ENCODE results near the gene UMPS.
"Not testable (repeated sequence)": the region's sequence is repeated elsewhere in the genome, so short reads cannot be mapped to it uniquely, and the experiment has no call there.

UMPS gene

GRCh38 chr3:124780356-124780755 lies 50.1 kb downstream of the UMPS start:
- no peak for DNase-seq (ENCODE audit: low spot score)
- Histone ChIP-seq H3K27me3 (ENCODE audit: control insufficient read depth in 3 of 3, insufficient read depth in 3 of 3, low read depth in 1 of 3, low read length in 3 of 3) (no peaks in the 10 kb centered on the region), H2BK15ac (ENCODE audit: low read length) (no peak overlapping the region), H2BK12ac (ENCODE audit: low read length) (no peak overlapping the region), H3K27ac (replicated peaks; ENCODE audit: low read length) (no peak overlapping the region), H4K91ac (ENCODE audit: low read depth, low read length, poor library complexity) (no peak overlapping the region), H4K8ac (ENCODE audit: low read depth, low read length) (no peak overlapping the region), H3K14ac (ENCODE audit: low read length) (peak overlapping the region; percentile 38), H3K79me1 (ENCODE audit: low read depth, low read length) (peaks cover 2% of the 10 kb centered on the region), H2BK120ac (ENCODE audit: low read depth, low read length) (no peak overlapping the region), H3K4me1 (ENCODE audit: control insufficient read depth in 2 of 2, insufficient read depth in 1 of 2, low read depth in 1 of 2, low read length in 2 of 2) (peaks cover 16 to 17% of the 10 kb centered on the region in 2 donors), H3K4me3 (ENCODE audit: low read length in 2 of 2) (no peak overlapping the region), H2BK5ac (ENCODE audit: low read length) (no peak overlapping the region), H3K9me3 (replicated peaks in 1 of 2; ENCODE audit: control insufficient read depth in 2 of 2, insufficient read depth in 1 of 2, low read depth in 1 of 2, low read length in 2 of 2) (no peaks in the 10 kb centered on the region), H3K4me2 (ENCODE audit: insufficient read depth, low read length, poor library complexity, severe bottlenecking) (no peak overlapping the region), H2AK5ac (ENCODE audit: low read depth, low read length) (peak overlapping the region; percentile 8), H2AFZ (ENCODE audit: low read length) (peak overlapping the region; percentile 78), H3K18ac (ENCODE audit: low read length) (peak overlapping the region; percentile 36), H3K4ac (ENCODE audit: low read length) (no peak overlapping the region), H3K9ac (ENCODE audit: low read depth, low read length, poor library complexity) (peak overlapping the region; percentile 18), H3K23ac (ENCODE audit: low read depth, low read length, poor library complexity) (no peak overlapping the region), H3K36me3 (replicated peaks in 1 of 2; ENCODE audit: control insufficient read depth in 2 of 2, insufficient read depth in 2 of 2, low read length in 2 of 2) (peaks cover 0 to 3% of the 10 kb centered on the region in 2 donors)
- WGBS, 2 donors (ENCODE audit: extremely low coverage in 2 of 2, insufficient read length in 2 of 2, insufficient replicate concordance in 1 of 2) = no CpG with 5 or more reads among the region's 8 CpGs

GRCh38 chr3:124780761-124781475 lies 50.7 kb downstream of the UMPS start:
- H3K4me3 ChIP-seq (ENCODE audit: low read length in 2 of 2) = no peak overlapping the region
- H3K9ac ChIP-seq (ENCODE audit: low read depth, low read length, poor library complexity) = no peak overlapping the region

GRCh38 chr3:124781476-124782376 lies 51.5 kb downstream of the UMPS start:
- H3K23ac ChIP-seq (ENCODE audit: low read depth, low read length, poor library complexity) = no peak overlapping the region
- H4K8ac ChIP-seq (ENCODE audit: low read depth, low read length) = no peak overlapping the region
- no peak overlapping the region for H3K27ac ChIP-seq (replicated peaks; ENCODE audit: low read length)
- H2BK5ac ChIP-seq (ENCODE audit: low read length) = no peak overlapping the region
- H3K9me3 ChIP-seq (replicated peaks in 1 of 2; ENCODE audit: control insufficient read depth in 2 of 2, insufficient read depth in 1 of 2, low read depth in 1 of 2, low read length in 2 of 2) = no peaks in the 10 kb centered on the region
- H2AFZ ChIP-seq (ENCODE audit: low read length) = peak overlapping the region; percentile 78
- no peak overlapping the region for H3K4ac ChIP-seq (ENCODE audit: low read length)
- no peak overlapping the region for H3K14ac ChIP-seq (ENCODE audit: low read length)
- no CpG with 5 or more reads among the region's 8 CpGs for WGBS, 2 donors (ENCODE audit: extremely low coverage in 2 of 2, insufficient read length in 2 of 2, insufficient replicate concordance in 1 of 2)
- H2BK12ac ChIP-seq (ENCODE audit: low read length) = no peak overlapping the region
- H3K18ac ChIP-seq (ENCODE audit: low read length) = no peak overlapping the region
- H3K4me3 ChIP-seq (ENCODE audit: low read length in 2 of 2) = peak overlapping the region in 1 of 2 donors; percentile 33
- peaks cover 0 to 3% of the 10 kb centered on the region in 2 donors for H3K36me3 ChIP-seq (replicated peaks in 1 of 2; ENCODE audit: control insufficient read depth in 2 of 2, insufficient read depth in 2 of 2, low read length in 2 of 2)
- no peak overlapping the region for H3K9ac ChIP-seq (ENCODE audit: low read depth, low read length, poor library complexity)
- H2BK120ac ChIP-seq (ENCODE audit: low read depth, low read length) = no peak overlapping the region
- peaks cover 15 to 16% of the 10 kb centered on the region in 2 donors for H3K4me1 ChIP-seq (ENCODE audit: control insufficient read depth in 2 of 2, insufficient read depth in 1 of 2, low read depth in 1 of 2, low read length in 2 of 2)
- H3K27me3 ChIP-seq (ENCODE audit: control insufficient read depth in 3 of 3, insufficient read depth in 3 of 3, low read depth in 1 of 3, low read length in 3 of 3) = no peaks in the 10 kb centered on the region
- H3K4me2 ChIP-seq (ENCODE audit: insufficient read depth, low read length, poor library complexity, severe bottlenecking) = no peak overlapping the region
- H2BK15ac ChIP-seq (ENCODE audit: low read length) = no peak overlapping the region
- peaks cover 2% of the 10 kb centered on the region for H3K79me1 ChIP-seq (ENCODE audit: low read depth, low read length)
- no peak overlapping the region for H4K91ac ChIP-seq (ENCODE audit: low read depth, low read length, poor library complexity)
- no peak overlapping the region for H2AK5ac ChIP-seq (ENCODE audit: low read depth, low read length)
- DNase-seq (ENCODE audit: low spot score) = no peak

More at GRCh38 chr3:124780761-124781475, 50.7 kb downstream of the UMPS start:
- Histone ChIP-seq H3K27ac (replicated peaks; ENCODE audit: low read length) (no peak overlapping the region), H3K14ac (ENCODE audit: low read length) (no peak overlapping the region), H2BK12ac (ENCODE audit: low read length) (no peak overlapping the region), H2BK120ac (ENCODE audit: low read depth, low read length) (no peak overlapping the region), H3K36me3 (replicated peaks in 1 of 2; ENCODE audit: control insufficient read depth in 2 of 2, insufficient read depth in 2 of 2, low read length in 2 of 2) (peaks cover 0 to 3% of the 10 kb centered on the region in 2 donors), H3K4me2 (ENCODE audit: insufficient read depth, low read length, poor library complexity, severe bottlenecking) (no peak overlapping the region), H2AK5ac (ENCODE audit: low read depth, low read length) (no peak overlapping the region), H3K4ac (ENCODE audit: low read length) (no peak overlapping the region), H3K9me3 (replicated peaks in 1 of 2; ENCODE audit: control insufficient read depth in 2 of 2, insufficient read depth in 1 of 2, low read depth in 1 of 2, low read length in 2 of 2) (no peaks in the 10 kb centered on the region), H3K27me3 (ENCODE audit: control insufficient read depth in 3 of 3, insufficient read depth in 3 of 3, low read depth in 1 of 3, low read length in 3 of 3) (no peaks in the 10 kb centered on the region), H4K91ac (ENCODE audit: low read depth, low read length, poor library complexity) (no peak overlapping the region), H4K8ac (ENCODE audit: low read depth, low read length) (no peak overlapping the region), H3K79me1 (ENCODE audit: low read depth, low read length) (peaks cover 2% of the 10 kb centered on the region), H2BK5ac (ENCODE audit: low read length) (no peak overlapping the region), H3K23ac (ENCODE audit: low read depth, low read length, poor library complexity) (no peak overlapping the region), H3K18ac (ENCODE audit: low read length) (no peak overlapping the region), H2AFZ (ENCODE audit: low read length) (peak overlapping the region; percentile 78), H2BK15ac (ENCODE audit: low read length) (no peak overlapping the region), H3K4me1 (ENCODE audit: control insufficient read depth in 2 of 2, insufficient read depth in 1 of 2, low read depth in 1 of 2, low read length in 2 of 2) (peaks cover 16 to 17% of the 10 kb centered on the region in 2 donors)
- DNase-seq (ENCODE audit: low spot score) = no peak
- WGBS, 2 donors (ENCODE audit: extremely low coverage in 2 of 2, insufficient read length in 2 of 2, insufficient replicate concordance in 1 of 2) = no CpG with 5 or more reads among the region's 15 CpGs

- H3K36me3 ChIP-seq (replicated peaks in 1 of 2; ENCODE audit: control insufficient read depth in 2 of 2, insufficient read depth in 2 of 2, low read length in 2 of 2); H3K4me2 ChIP-seq (ENCODE audit: insufficient read depth, low read length, poor library complexity, severe bottlenecking); H2AFZ ChIP-seq (ENCODE audit: low read length); H3K9ac ChIP-seq (ENCODE audit: low read depth, low read length, poor library complexity); H3K14ac ChIP-seq (ENCODE audit: low read length); H2BK120ac ChIP-seq (ENCODE audit: low read depth, low read length); H3K79me1 ChIP-seq (ENCODE audit: low read depth, low read length); H3K9me3 ChIP-seq (replicated peaks in 1 of 2; ENCODE audit: control insufficient read depth in 2 of 2, insufficient read depth in 1 of 2, low read depth in 1 of 2, low read length in 2 of 2); H3K23ac ChIP-seq (ENCODE audit: low read depth, low read length, poor library complexity); H3K27me3 ChIP-seq (ENCODE audit: control insufficient read depth in 3 of 3, insufficient read depth in 3 of 3, low read depth in 1 of 3, low read length in 3 of 3); H2AK5ac ChIP-seq (ENCODE audit: low read depth, low read length); H4K8ac ChIP-seq (ENCODE audit: low read depth, low read length); H3K18ac ChIP-seq (ENCODE audit: low read length); H2BK12ac ChIP-seq (ENCODE audit: low read length); DNase-seq (ENCODE audit: low spot score); H4K91ac ChIP-seq (ENCODE audit: low read depth, low read length, poor library complexity); H2BK15ac ChIP-seq (ENCODE audit: low read length); H2BK5ac ChIP-seq (ENCODE audit: low read length); H3K4ac ChIP-seq (ENCODE audit: low read length); H3K4me3 ChIP-seq (ENCODE audit: low read length in 2 of 2); H3K27ac ChIP-seq (replicated peaks; ENCODE audit: low read length): not testable (repeated sequence)
- WGBS, 2 donors (ENCODE audit: extremely low coverage in 2 of 2, insufficient read length in 2 of 2, insufficient replicate concordance in 1 of 2) = no CpG with 5 or more reads among the region's 6 CpGs
- H3K4me1 ChIP-seq (ENCODE audit: control insufficient read depth in 2 of 2, insufficient read depth in 1 of 2, low read depth in 1 of 2, low read length in 2 of 2) = peaks cover 14 to 16% of the 10 kb centered on the region in 2 donors
Observed at GRCh38 chr3:124782377-124782712, 52.1 kb downstream of the UMPS start.

Measured in neuronal stem cell (in vitro differentiated cells).